ENCODE data around the gene MTMR2.

MTMR2 gene

GRCh38 chr11:95933594-95933993 lies 9.7 kb upstream of the MTMR2 start:
- Histone ChIP-seq H3K4me1 (ENCODE audit: control insufficient read depth, insufficient read depth, low read length, unreplicated experiment) (no peaks in the 10 kb centered on the region), H3K27ac (ENCODE audit: low read depth, low read length) (no peak overlapping the region), H2AFZ (ENCODE audit: low read length, unreplicated experiment) (no peak overlapping the region), H3K27me3 (ENCODE audit: insufficient read depth, low read length) (no peaks in the 10 kb centered on the region), H3K36me3 (ENCODE audit: insufficient read depth, low read length) (no peaks in the 10 kb centered on the region), H3K79me2 (ENCODE audit: control insufficient read depth, insufficient read depth, low read length, unreplicated experiment) (no peaks in the 10 kb centered on the region), H3K4me3 (ENCODE audit: low read depth, low read length) (no peak overlapping the region)

GRCh38 chr11:95931916-95932315 lies 8.0 kb upstream of the MTMR2 start:
- no peak overlapping the region for H3K4me3 ChIP-seq (ENCODE audit: low read depth, low read length)
- no peaks in the 10 kb centered on the region for H3K4me1 ChIP-seq (ENCODE audit: control insufficient read depth, insufficient read depth, low read length, unreplicated experiment)
- H3K36me3 ChIP-seq (ENCODE audit: insufficient read depth, low read length): no peaks in the 10 kb centered on the region
- H2AFZ ChIP-seq (ENCODE audit: low read length, unreplicated experiment): no peak overlapping the region
- H3K27ac ChIP-seq (ENCODE audit: low read depth, low read length): no peak overlapping the region
- no peaks in the 10 kb centered on the region for H3K79me2 ChIP-seq (ENCODE audit: control insufficient read depth, insufficient read depth, low read length, unreplicated experiment)
- no peaks in the 10 kb centered on the region for H3K27me3 ChIP-seq (ENCODE audit: insufficient read depth, low read length)

GRCh38 chr11:95930948-95931347 lies 7.0 kb upstream of the MTMR2 start:
- H3K27me3 ChIP-seq (ENCODE audit: insufficient read depth, low read length): no peaks in the 10 kb centered on the region
- H3K4me3 ChIP-seq (ENCODE audit: low read depth, low read length): no peak overlapping the region
- no peaks in the 10 kb centered on the region for H3K4me1 ChIP-seq (ENCODE audit: control insufficient read depth, insufficient read depth, low read length, unreplicated experiment)

GRCh38 chr11:95926726-95927125 lies 2.8 kb upstream of the MTMR2 start:
- Histone ChIP-seq H2AFZ (ENCODE audit: low read length, unreplicated experiment) (no peak overlapping the region), H3K27ac (ENCODE audit: low read depth, low read length) (no peak overlapping the region), H3K4me1 (ENCODE audit: control insufficient read depth, insufficient read depth, low read length, unreplicated experiment) (peaks cover 16% of the 10 kb centered on the region), H3K4me3 (ENCODE audit: low read depth, low read length) (no peak overlapping the region), H3K27me3 (ENCODE audit: insufficient read depth, low read length) (no peaks in the 10 kb centered on the region), H3K79me2 (ENCODE audit: control insufficient read depth, insufficient read depth, low read length, unreplicated experiment) (peaks cover 31% of the 10 kb centered on the region), H3K36me3 (ENCODE audit: insufficient read depth, low read length) (no peaks in the 10 kb centered on the region)

More at GRCh38 chr11:95930948-95931347, 7.0 kb upstream of the MTMR2 start:
- H3K79me2 ChIP-seq (ENCODE audit: control insufficient read depth, insufficient read depth, low read length, unreplicated experiment): no peaks in the 10 kb centered on the region
- H3K27ac ChIP-seq (ENCODE audit: low read depth, low read length): no peak overlapping the region
- H3K36me3 ChIP-seq (ENCODE audit: insufficient read depth, low read length): no peaks in the 10 kb centered on the region
- no peak overlapping the region for H2AFZ ChIP-seq (ENCODE audit: low read length, unreplicated experiment)

- Histone ChIP-seq H3K79me2 (ENCODE audit: control insufficient read depth, insufficient read depth, low read length, unreplicated experiment) (peaks cover 43% of the 10 kb centered on the region), H3K4me3 (ENCODE audit: low read depth, low read length) (peak overlapping the region; percentile 89), H3K36me3 (ENCODE audit: insufficient read depth, low read length) (no peaks in the 10 kb centered on the region), H3K4me1 (ENCODE audit: control insufficient read depth, insufficient read depth, low read length, unreplicated experiment) (peaks cover 25% of the 10 kb centered on the region), H3K27me3 (ENCODE audit: insufficient read depth, low read length) (no peaks in the 10 kb centered on the region), H3K27ac (ENCODE audit: low read depth, low read length) (peak overlapping the region; percentile 83), H2AFZ (ENCODE audit: low read length, unreplicated experiment) (no peak overlapping the region)
Observed at GRCh38 chr11:95925011-95925410, 1.1 kb upstream of the MTMR2 start.

GRCh38 chr11:95924414-95924760 lies 480 bp upstream of the MTMR2 start:
- Histone ChIP-seq H3K27me3 (ENCODE audit: insufficient read depth, low read length) (no peaks in the 10 kb centered on the region), H3K4me3 (ENCODE audit: low read depth, low read length) (peak overlapping the region; percentile 89), H3K79me2 (ENCODE audit: control insufficient read depth, insufficient read depth, low read length, unreplicated experiment) (peaks cover 49% of the 10 kb centered on the region), H2AFZ (ENCODE audit: low read length, unreplicated experiment) (peak overlapping the region; percentile 93), H3K36me3 (ENCODE audit: insufficient read depth, low read length) (no peaks in the 10 kb centered on the region), H3K27ac (ENCODE audit: low read depth, low read length) (peak overlapping the region; percentile 83), H3K4me1 (ENCODE audit: control insufficient read depth, insufficient read depth, low read length, unreplicated experiment) (peaks cover 25% of the 10 kb centered on the region)

- Histone ChIP-seq H3K27me3 (ENCODE audit: insufficient read depth, low read length) (no peaks in the 10 kb centered on the region), H3K4me1 (ENCODE audit: control insufficient read depth, insufficient read depth, low read length, unreplicated experiment) (peaks cover 25% of the 10 kb centered on the region), H3K4me3 (ENCODE audit: low read depth, low read length) (peak overlapping the region; percentile 89)
Observed at GRCh38 chr11:95923439-95923727, 524 bp downstream of the MTMR2 start.

GRCh38 chr11:95922536-95923438 lies 1.1 kb downstream of the MTMR2 start:
- Histone ChIP-seq H3K27ac (ENCODE audit: low read depth, low read length) (peak overlapping the region; percentile 83), H3K4me1 (ENCODE audit: control insufficient read depth, insufficient read depth, low read length, unreplicated experiment) (peaks cover 26% of the 10 kb centered on the region), H3K4me3 (ENCODE audit: low read depth, low read length) (peak overlapping the region; percentile 89), H3K36me3 (ENCODE audit: insufficient read depth, low read length) (no peaks in the 10 kb centered on the region), H3K27me3 (ENCODE audit: insufficient read depth, low read length) (no peaks in the 10 kb centered on the region), H3K79me2 (ENCODE audit: control insufficient read depth, insufficient read depth, low read length, unreplicated experiment) (peaks cover 65% of the 10 kb centered on the region), H2AFZ (ENCODE audit: low read length, unreplicated experiment) (no peak overlapping the region)

More at GRCh38 chr11:95923439-95923727, 524 bp downstream of the MTMR2 start:
- Histone ChIP-seq H2AFZ (ENCODE audit: low read length, unreplicated experiment) (peak overlapping the region; percentile 93), H3K36me3 (ENCODE audit: insufficient read depth, low read length) (no peaks in the 10 kb centered on the region), H3K79me2 (ENCODE audit: control insufficient read depth, insufficient read depth, low read length, unreplicated experiment) (peaks cover 59% of the 10 kb centered on the region), H3K27ac (ENCODE audit: low read depth, low read length) (peak overlapping the region; percentile 83)

- H3K4me1 ChIP-seq (ENCODE audit: control insufficient read depth, insufficient read depth, low read length, unreplicated experiment): peaks cover 33% of the 10 kb centered on the region
- H3K36me3 ChIP-seq (ENCODE audit: insufficient read depth, low read length): no peaks in the 10 kb centered on the region
- H3K79me2 ChIP-seq (ENCODE audit: control insufficient read depth, insufficient read depth, low read length, unreplicated experiment): peaks cover 72% of the 10 kb centered on the region
- H3K27me3 ChIP-seq (ENCODE audit: insufficient read depth, low read length): no peaks in the 10 kb centered on the region
- peak overlapping the region; percentile 8; the same call in 1 of the 2 replicates for H3K27ac ChIP-seq (ENCODE audit: low read depth, low read length)
- peak overlapping the region; percentile 89 for H3K4me3 ChIP-seq (ENCODE audit: low read depth, low read length)
- no peak overlapping the region for H2AFZ ChIP-seq (ENCODE audit: low read length, unreplicated experiment)
Observed at GRCh38 chr11:95922099-95922498, 1.8 kb downstream of the MTMR2 start.

- Histone ChIP-seq H2AFZ (ENCODE audit: low read length, unreplicated experiment) (no peak overlapping the region), H3K4me3 (ENCODE audit: low read depth, low read length) (no peak overlapping the region), H3K27me3 (ENCODE audit: insufficient read depth, low read length) (no peaks in the 10 kb centered on the region), H3K36me3 (ENCODE audit: insufficient read depth, low read length) (no peaks in the 10 kb centered on the region), H3K79me2 (ENCODE audit: control insufficient read depth, insufficient read depth, low read length, unreplicated experiment) (peaks cover 86% of the 10 kb centered on the region), H3K27ac (ENCODE audit: low read depth, low read length) (no peak overlapping the region), H3K4me1 (ENCODE audit: control insufficient read depth, insufficient read depth, low read length, unreplicated experiment) (peaks cover 46% of the 10 kb centered on the region)
Observed at GRCh38 chr11:95920460-95921105, 3.3 kb downstream of the MTMR2 start.

- Histone ChIP-seq H3K4me3 (ENCODE audit: low read depth, low read length) (no peak overlapping the region), H3K4me1 (ENCODE audit: control insufficient read depth, insufficient read depth, low read length, unreplicated experiment) (peaks cover 46% of the 10 kb centered on the region), H3K79me2 (ENCODE audit: control insufficient read depth, insufficient read depth, low read length, unreplicated experiment) (peaks cover 88% of the 10 kb centered on the region), H3K36me3 (ENCODE audit: insufficient read depth, low read length) (no peaks in the 10 kb centered on the region), H3K27me3 (ENCODE audit: insufficient read depth, low read length) (no peaks in the 10 kb centered on the region), H3K27ac (ENCODE audit: low read depth, low read length) (no peak overlapping the region), H2AFZ (ENCODE audit: low read length, unreplicated experiment) (no peak overlapping the region)
Observed at GRCh38 chr11:95919514-95919913, 4.4 kb downstream of the MTMR2 start.

All from ACC112 (cell line).